ENCODE measurements around the gene TMEM45A.
"Not testable (repeated sequence)": the region's sequence is repeated elsewhere in the genome, so short reads cannot be mapped to it uniquely, and the experiment has no call there.

TMEM45A gene

DNA sequence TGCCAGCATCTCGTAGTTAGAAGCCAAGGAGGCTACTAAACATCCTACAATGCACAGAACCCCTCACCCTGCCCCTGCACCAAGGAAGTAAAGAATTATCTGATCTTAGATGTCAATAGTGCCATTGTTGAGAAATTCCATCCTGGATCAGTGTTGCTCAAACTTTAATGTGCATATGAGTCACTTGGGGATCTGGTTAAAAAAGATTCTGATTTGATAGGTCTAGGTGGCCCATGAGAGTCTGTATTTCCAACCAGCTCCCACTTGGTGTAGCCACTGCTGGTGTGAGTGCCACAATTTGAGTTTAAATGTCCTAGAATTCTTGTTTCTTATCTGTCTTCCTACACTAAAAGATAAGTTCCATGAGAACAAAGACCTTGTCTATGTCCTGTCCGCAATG is 43.7 kb downstream of the TMEM45A start:
- no peak for DNase-seq

DNA sequence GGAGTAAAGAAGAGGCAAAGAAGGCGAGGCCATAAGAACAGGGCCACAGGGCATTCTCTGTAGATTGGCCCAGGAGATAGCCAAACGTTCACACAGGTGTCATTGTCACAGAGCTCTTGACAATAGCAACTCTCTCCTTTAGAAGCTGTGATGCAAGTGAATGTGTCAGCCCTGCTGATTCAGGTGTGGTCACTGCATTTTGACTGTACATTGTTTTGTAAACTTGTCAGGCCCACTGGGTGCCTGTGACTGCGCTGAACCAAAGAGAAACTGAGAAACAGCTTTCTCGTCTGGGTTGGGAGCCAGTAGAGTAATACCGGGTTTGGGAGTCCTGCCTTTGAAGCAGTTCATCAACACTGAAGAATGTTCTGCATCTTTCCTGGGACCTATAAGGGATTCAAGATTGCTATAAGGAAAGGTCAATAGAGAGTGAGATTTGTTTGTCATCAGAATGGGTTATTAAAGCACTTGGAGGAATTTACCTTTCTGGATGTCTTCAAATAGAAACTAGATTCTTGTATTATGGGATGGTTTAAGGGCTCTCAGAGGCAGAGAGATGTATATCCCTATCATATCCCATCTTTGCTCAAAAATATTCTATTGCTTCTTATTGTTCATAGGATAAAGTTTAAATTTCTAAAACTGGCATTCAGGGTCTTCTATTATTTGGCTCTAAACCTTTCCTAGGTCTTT is 45.4 kb downstream of the TMEM45A start:
- DNase-seq, result no peak

DNA sequence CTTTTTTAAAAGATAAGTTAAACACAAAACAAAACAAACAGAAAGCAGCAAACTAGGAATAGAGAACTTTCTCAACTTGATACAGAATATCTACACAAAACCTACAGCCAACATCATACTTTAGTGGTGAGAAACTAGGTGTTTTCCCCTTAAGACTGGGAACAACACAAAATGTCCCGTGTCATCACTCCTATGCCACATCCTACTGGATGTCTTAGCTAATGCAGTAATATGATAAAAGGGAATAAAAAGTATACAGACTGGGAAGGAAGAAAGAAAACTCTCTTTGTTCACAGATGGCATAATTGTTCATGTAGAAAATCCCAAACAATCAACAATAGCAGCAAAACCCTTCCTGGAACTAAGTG is 45.9 kb downstream of the TMEM45A start:
- no peak for DNase-seq

DNA sequence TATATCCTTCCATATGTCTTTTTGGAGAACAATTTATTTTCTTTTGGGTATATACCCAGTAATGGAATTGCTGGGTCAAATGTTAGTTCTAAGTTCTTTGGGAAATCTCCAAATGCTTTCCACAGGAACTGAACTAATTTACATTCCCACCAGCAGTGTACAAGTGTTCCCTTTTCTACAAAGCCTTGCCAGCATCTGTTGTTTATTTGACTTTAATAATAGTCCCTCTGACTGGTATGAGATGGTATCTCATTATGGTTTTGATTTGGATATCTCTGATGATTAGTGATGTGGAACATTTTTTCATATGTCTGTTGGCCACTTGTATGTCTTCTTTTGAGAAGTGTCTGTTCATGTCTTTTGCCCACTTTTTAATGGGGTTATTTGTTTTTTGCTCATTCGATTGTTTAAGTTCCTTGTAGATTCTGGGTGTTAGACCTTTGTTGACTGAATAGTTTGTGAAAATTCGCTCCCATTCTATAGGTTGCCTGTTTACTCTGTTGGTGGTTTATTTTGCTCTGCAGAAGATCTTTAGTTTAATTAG is 48.4 kb downstream of the TMEM45A start:
- DNase-seq, result no peak

DNA sequence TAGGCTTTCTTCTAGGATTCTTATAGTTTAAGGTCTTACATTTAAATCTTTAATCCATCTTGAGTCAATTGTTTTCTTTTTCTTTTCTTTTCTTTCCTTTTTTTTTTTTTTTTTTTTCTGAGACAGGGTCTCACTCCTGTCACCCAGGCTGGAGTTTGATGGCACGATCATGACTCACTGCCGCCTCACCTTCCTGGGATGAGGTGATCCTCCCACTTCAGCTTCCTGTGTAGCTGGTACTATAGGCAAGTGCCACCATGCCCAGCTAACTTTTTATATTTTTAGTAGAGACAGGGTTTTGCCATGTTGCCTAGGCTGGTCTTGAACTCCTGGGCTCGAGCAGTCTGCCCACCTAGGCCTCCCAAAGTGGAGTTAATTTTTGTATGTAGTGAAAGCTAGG is 49.0 kb downstream of the TMEM45A start:
- DNase-seq, result not testable (repeated sequence)

DNA sequence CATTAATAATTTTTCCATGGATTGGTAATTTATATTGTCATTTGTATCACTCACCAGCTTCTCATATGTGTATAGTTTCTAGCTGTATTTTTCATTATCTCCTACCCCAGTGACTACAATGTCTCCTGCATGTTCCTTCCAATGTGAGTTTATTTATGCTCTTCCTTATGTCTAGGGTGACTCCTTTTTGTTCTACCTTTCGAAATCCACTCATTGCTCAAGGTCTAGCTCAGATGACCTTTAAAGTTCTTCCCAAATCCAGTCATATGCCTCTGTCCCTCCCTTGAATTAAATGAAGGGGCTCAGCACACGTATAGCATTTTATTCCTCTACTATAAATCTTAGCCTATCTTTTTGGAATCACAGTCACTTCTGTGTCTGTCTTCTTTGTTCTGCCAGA is 53.0 kb downstream of the TMEM45A start:
- DNase-seq, result no peak

DNA sequence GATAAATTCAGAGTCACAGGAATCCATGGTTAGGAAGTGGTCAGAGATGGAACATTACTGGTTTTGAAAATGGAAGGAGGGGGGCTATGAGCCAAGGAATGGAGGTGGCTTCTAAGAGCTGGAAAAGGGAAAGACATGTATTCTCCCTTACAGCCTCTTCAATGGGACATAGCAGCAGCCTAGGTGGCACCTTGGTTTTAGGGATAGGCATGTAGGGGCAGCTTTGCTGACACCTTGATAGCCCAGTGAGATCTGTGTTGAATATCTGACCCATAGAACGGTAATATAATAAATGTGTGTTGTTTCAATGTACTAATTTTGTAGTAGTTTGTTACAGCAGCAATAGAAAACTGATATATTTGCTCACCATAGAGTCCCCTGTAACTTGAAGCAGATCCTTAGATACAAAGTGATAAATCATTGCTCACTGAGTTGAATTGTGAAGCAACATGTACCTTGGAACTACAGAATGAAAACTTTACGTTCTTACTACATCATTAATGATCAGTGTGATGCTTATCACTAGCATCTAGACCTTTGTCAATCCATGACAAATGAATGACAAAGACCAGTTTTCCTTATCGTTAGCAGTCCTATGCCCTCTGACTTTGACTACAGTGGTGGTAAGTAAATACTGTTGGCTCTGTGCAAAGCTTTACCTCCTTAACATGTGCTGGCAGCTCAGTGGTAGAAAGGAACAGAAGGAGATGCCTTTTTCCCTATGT is 53.8 kb downstream of the TMEM45A start:
- no peak for DNase-seq

DNA sequence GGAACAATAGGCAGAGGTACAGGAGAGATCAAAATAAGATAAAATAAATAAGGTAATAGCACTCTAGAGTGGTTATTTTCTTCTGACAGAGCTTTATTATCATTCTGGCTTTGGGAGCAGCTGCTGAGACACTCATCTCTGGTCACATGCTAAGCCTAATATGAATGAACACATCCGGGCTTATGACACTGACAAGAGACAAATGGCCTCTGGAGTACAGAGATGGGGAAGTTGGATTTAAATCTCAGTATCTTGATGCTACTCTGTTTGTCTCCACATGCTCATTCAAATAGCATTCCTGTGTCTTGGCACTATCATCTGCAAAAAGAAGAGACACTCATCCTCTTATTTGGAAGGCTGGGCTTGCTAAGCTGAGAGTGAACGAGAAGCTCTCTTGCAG is 55.6 kb downstream of the TMEM45A start:
- no peak for DNase-seq

DNA sequence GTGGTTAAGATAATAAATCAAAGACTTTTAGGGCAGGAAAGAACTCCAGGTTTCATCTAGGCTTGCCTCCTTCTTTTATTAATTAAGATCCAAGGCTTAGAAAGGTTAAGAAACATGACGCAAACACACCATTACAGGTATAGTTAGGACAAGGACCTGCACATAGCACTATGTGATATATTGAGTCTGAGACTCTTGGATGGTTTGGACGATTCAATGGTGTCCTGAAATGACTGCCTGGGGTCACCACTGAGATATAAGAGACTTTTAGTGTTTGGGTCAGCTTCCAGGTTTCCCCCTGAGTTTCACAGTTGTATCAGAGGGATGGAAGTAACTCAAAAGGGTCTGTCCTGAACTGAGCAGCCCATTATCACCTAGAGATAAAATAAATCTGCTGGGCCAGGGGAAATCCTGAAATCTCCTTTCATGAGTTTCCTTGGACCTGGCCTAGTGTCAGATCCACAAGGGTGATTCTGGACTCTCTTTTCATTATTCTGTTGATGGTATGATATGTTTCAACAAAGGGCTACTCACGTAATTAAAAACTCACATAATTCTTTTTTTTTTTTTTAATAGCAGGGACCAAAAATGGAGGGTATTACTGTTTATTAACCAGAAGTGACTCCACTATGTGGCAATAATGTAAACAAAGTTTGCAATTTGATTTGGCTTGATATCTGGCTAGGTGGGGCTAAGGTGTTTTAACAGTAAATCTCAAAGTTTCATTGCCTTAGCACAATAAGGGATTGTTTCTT is 61.4 kb downstream of the TMEM45A start:
- DNase-seq, result no peak

DNA sequence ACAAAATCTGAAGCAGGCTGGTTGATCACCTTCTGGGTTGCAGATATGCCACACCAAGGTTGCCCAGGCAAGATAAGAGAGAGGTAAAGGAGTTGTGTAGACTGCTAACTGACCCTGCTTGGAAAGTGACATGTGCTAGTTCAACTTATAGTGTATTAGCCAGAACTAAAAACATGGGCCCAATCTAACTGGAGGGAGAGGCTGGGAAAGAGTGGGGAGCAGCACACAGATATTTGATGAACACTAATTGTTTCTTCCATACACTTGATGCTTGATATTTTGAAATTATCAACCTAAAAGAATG is 61.9 kb downstream of the TMEM45A start:
- DNase-seq, result no peak

DNA sequence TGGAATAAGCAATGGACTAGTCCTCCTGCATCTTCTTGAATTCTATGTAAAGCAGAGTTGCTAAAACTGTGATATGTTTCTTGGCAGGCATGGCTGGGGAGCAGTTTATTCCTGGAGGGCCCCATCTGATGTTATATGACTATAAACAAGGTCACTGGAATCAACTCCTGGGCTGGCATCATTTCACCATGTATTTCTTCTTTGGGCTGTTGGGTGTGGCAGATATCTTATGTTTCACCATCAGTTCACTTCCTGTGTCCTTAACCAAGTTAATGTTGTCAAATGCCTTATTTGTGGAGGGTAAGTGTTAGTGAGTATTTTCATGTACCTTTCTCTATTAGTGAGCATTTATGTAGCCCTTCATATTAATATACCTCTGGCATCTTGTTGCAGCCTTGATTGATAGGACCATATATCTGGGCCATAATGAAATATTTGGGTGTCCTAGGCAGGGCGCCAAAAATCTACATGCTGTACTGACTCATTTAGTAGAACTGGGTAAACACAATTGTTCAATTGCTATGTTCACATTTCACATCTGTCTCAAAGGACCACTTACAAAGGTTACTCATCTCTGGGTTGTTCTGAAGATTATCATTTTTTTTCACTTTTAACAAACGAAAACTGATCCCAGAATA is 64.4 kb downstream of the TMEM45A start:
- DNase-seq, result no peak

DNA sequence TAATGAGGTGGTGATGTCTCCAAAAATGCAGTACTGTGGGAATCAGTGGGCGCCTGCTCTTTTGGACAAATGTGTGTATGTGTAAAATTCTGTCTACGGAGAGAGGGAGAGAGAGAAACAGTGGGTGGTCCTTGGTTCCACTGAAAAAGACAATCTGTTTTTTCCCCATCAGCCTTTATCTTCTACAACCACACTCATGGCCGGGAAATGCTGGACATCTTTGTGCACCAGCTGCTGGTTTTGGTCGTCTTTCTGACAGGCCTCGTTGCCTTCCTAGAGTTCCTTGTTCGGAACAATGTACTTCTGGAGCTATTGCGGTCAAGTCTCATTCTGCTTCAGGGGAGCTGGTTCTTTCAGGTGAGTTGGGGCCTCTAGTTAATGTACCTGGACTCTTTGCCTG is 65.8 kb downstream of the TMEM45A start:
- no peak for DNase-seq

DNA sequence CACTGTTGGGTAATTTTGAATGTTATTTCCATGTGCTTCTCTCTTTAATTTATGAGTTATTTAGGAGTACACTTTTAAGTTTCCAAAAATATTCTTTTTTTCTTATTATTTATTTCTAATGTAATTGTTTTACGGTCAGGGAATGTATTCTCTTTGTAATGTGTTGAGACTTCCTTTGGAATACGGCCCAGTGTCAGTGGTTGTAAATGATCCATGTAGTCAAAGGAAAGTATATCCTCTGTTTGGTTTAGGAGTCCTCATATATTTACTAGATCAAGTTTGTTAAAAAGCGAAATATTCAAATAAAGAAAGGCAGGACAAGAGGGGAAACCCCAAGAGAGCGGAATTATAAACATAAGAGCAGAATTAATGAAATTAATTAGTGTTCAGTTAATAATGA is 68.0 kb downstream of the TMEM45A start:
- DNase-seq, result no peak

DNA sequence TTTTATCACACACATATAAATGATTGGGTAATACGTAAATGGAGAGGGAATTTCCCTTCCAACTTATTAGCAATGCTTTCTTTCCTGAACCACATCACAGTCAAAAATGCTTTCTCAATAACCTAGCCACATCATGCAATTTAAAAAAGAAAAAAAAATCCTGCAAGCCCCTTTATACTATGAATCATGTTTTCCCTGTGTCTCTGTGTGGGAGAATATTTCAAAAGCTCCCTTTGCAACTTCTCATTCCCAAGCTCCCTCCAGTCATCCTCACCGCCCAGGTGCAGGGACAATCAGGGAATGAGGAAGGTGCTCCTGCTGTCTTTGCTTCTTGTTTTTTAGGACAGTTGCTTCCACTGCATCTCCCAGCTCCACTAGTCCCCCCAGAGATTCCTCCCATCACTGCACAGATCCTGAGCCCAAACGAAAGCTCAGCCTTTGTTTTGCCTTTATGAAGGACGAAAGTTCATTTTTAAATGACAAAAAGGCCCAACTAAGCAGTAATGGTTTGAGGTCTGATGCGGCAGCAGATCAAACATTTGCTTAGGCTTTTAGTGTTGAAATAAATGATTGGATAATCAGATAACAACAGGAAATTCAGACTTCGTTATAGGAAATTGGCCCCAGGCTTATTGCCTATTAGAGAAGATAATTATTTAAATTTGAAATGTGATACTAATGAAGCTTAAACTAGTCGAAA is 69.2 kb downstream of the TMEM45A start:
- no peak for DNase-seq

DNA sequence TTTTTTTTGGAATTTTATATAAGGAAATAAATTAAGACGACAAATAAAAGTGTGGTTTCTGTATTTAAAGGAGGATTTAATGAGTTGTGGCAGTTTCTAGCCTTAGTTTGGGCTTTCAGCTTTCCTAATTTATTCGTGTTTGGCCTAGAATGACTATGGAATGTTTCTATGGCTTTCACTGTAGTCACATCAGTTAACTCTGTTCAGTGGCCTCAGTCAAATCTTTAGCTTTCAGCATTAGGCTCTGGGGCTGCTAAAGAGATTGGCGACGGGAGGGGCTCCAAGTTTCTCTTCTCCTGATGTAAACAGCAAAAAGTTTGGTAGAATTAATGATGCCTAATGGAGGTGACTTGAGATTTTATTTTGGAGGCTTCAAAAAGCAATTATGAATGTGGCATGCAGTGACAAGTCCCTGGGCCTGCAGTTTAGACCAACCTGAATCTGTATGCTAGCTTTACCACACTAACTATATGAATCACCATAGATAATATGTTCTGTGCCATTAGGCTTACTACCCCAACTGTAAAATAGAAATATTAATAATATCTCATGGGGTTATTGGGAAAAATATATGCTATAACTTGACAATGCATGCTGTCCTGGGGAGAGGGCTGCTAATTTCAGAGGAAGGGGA is 69.9 kb downstream of the TMEM45A start:
- DNase-seq, result no peak

DNA sequence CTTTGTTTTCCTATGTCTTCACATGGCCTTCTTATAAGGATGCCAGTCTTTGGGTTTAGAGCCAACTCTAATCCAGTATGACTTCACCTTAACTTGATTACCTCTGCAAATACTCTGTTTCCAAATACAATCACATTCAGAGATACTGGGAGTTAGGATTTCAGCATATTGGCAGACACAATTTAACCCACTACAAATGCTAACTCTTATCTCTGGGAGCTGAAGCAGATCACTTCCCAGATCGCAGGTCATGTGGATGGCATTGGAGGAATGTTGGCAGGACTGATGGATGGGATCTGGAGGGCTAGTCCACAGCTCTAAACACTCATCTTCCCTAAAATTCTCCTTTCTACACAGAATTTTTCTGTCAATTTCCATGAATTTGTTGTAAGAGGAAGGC is 70.8 kb downstream of the TMEM45A start:
- DNase-seq, result no peak

DNA sequence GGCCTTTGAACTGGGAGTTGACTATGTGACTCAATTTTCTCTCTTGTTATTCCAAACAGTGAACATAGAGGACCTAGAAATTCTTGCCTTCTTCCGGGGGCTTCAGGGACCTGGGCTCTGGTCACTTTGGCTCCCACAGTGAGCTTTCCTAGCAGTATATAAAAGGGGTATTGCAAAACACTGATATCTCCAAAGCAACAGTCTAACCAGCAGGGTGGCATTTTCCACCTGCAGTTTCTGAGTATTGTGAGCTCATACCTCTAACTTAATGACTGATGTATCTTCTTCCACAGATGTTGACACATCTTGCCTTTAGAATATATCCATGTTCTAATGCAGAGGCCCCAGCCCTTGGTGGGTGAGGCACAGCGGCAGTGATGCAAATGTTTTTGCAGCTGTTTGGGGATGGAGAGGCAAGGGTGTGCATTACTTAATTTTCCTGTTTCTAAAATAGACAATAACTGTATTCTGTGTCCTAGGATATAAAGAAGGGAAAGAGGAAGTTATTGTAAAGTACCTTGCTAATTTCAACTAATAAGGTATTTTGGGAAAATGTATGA is 71.3 kb downstream of the TMEM45A start:
- no peak for DNase-seq

DNA sequence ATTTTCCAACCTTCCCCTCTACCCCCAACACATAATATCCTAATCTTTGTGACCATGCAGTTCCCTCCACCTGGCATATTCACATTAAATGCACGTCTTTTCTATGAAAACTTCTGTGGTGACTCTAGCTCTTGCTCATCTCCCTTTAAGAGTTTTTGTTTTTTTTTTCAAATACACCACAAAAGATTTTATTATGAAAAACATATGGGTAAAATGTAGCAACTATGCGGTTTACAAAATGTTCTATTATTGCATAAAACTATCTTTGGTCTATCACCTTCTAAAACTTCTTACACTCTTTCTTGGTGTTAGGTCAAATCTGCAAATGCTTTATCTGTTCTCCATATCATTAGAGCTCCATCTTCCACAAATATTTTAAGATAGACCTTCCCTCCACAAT is 78.4 kb downstream of the TMEM45A start:
- no peak for DNase-seq

DNA sequence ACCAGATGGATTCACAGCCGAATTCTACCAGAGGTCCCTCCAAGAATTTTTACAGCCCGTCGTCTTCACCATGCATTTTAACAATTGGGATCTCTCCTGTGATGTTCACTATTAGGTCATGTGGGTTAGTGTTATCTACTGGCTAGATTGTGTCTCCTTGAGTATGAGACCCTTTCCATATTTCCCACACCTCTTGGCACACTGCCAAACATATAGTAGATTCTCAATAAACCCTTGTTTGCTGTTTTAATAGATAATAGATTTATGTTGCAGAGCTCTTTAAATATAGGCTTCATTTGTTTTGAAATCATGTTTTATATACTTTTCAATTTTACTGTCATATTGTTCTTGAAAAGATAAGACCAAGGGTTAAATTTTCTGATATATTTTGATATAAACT is 82.1 kb downstream of the TMEM45A start:
- DNase-seq, result no peak

DNA sequence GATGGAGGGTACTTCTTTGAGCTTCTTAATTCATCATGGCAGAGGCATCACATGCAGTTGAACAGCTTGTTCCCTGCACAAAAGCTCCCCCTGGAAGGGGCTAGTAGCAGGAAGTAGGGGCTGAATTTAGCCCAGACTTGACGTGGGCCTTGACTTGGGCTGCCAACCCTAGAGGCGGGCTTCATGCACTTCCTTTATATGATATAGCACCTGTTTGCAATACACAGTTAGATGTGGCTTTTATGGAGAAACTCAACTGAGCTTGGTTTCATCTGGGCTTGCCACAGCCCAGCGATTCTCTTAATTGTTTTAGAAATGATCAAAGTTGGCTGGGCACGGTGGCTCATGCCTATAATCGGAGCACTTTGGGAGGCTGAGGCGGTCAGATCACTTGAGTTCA is 83.3 kb downstream of the TMEM45A start:
- DNase-seq, result no peak

DNA sequence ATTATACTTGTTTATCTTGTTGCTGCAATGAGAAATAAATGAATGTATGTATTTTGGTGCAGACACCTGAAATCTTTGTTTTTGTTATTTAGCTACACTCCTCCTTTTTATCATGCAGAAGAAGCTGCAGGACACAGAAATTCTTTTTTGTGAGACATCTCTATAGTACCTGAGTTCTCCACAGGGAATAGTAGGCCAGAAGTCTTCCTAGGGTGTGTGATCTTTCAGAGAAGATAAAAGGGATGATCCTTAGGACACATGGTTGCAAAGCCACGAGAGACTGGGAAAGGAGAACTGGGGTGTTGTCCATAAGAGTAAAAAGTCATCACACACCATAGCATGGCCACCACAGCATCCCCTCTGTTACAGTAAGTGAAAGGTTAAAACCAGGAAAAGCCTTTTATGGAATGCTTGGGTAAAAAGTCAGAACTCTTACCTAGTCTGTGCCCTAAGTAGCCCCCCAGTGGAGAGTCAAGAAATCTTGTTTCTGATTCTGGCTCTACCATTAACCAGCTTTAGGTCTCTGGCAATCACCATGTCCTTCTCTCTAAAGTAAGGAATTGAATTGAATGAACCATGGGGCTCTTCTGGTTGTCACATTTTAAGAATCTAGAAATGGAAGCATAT is 85.1 kb downstream of the TMEM45A start:
- DNase-seq, result no peak

DNA sequence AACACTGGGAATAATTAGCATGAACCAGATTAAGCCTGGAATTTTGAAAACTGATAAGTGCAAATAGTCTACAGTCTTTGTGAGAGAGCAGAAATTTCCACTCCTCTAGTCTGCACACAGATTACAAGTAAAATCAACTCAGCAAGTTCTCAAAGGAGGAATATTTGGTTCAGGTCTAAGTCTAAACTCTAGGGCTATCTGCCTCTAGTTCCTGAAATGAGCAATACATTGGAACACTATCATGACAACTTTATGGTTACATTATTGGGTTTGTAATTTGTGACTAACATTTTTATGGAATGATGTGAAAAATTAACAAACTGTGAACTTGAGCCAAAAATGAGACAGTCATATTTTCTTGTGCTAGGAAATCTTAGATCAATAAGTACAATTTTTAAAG is 86.2 kb downstream of the TMEM45A start:
- no peak for DNase-seq
